ENCODE data around the gene ECM2.

DNA sequence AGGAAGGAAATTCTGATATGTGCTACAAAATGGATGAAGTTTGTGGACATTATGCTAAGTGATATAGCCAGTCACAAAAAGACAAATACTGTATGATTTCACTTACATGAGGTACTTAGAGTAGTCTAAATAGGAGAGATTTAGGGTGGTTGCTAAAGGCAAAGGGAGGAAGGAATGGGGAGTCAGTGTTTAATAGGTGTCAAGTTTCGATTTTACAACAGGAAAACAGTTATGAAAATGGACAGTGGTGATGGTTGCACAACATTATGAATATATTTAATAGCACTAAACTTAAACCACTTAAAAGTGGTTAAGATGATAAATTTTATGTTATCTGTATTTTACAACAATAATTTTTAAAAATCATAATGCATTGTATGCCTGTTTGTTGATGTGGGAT is 40.4 kb upstream of the ECM2 start:
- TF ChIP-seq, protein P1, sequence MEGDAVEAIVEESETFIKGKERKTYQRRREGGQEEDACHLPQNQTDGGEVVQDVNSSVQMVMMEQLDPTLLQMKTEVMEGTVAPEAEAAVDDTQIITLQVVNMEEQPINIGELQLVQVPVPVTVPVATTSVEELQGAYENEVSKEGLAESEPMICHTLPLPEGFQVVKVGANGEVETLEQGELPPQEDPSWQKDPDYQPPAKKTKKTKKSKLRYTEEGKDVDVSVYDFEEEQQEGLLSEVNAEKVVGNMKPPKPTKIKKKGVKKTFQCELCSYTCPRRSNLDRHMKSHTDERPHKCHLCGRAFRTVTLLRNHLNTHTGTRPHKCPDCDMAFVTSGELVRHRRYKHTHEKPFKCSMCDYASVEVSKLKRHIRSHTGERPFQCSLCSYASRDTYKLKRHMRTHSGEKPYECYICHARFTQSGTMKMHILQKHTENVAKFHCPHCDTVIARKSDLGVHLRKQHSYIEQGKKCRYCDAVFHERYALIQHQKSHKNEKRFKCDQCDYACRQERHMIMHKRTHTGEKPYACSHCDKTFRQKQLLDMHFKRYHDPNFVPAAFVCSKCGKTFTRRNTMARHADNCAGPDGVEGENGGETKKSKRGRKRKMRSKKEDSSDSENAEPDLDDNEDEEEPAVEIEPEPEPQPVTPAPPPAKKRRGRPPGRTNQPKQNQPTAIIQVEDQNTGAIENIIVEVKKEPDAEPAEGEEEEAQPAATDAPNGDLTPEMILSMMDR (conservative IDR thresholded peaks at IDR 0.05 in 1 of 2, IDR thresholded peaks at IDR 0.05 in 1 of 2; ENCODE audit: low read depth in 1 of 2, low read length in 2 of 2), result no peak
- no peak for TF ChIP-seq EZH2 (IDR thresholded peaks at IDR 0.05; ENCODE audit: low read length, missing control alignments)
